KBM-7 (cell line): Measurements from ENCODE around the gene IFI30.
"Not testable (repeated sequence)": the region's sequence is repeated elsewhere in the genome, so short reads cannot be mapped to it uniquely, and the experiment has no call there.

ENCODE experiments used
- DNase-seq: peaks from one replicate; pipeline ENCODE4 v3.0.0-alpha.2; 2015
- in situ Hi-C: fragments of 300-500 bp; cut with MboI; formaldehyde crosslinking; loops from 2 replicates; pipeline ENCODE4 v1.14.3; 2020; ENCODE audit warnings: low sequenced_read_pairs, low pct_unique_long_range_greater_than_20kb, mixed read lengths

Gene IFI30

DNA sequence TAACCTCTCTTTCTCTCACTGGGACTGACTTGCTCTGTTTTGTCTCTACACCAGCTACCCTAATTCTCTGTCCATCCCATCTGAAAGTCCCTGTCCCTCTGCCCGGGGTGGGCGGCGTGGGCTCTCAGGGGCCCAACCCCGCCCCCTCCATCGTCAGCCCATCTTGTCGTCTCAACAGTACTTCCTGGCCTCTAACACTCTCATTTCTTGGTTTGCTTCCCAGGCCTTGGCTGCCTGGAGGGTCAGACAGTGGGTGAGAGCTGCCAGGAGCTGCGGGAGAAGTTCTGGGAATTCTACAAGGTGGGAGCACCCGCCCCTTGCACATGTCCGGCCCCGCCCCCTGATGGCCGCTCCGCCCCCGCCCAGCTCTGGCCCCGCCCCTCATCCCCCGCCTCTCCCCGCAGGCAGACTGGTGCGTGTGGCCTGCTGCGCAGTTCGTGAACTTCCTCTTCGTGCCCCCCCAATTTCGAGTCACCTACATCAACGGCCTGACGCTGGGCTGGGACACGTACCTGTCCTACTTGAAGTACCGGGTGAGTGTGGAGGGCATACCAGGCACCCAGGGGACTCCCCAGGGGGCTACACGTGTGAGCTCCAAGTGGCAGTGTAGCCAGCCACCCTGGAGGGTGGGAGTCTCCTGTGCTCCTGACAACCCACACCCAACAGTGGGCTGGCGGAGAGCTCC is 21.1 kb downstream of the IFI30 start:
- peak; percentile 50 for DNase-seq
- in situ Hi-C loops: no loop called here

GRCh38 chr19:18196511-18196845 is 22.9 kb downstream of the IFI30 start:
- in situ Hi-C loops: no loop called here
- DNase-seq: no peak

GRCh38 chr19:18197306-18197705 is 23.7 kb downstream of the IFI30 start:
- in situ Hi-C loops: no loop called here
- no peak for DNase-seq

DNA sequence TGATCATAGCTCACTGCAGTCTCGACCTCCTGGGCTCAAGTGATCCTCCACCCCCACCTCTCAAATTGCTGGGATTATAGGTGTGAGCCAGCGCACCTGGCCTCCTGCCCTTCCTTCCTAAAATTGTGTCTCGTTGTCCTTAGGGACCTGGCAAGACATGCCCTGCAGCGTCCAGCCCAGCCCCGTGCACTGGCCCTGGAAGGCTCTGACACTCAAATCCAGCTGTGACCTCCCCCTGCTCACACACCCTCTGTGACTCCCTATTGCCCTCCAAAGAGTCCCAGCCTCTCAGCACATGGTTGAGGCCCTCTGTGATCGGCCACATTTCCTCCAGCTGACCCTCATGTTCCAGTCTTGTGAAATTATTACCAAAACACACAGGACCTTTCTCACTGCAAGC is 24.3 kb downstream of the IFI30 start:
- DNase-seq: no peak
- in situ Hi-C loops: no loop called here

DNA sequence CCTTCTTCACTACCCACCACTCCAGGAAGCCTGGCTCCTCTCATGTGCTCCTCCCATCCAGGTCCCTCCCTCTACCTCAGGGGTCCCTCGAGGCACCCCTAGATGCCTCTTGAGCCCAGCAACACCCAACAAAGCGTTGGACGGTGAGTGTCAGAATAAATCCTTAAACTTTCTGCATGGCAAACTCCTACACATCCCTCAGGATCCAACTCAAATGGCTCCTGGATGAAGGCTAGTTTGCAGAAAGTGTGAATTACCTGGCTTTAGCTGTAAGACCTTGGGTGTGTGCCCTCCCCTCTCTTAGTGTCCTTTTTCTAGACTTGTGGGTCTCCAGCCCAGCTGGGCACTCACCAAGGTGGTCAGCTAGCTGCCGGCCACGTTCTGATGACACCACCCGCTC is 24.8 kb downstream of the IFI30 start:
- in situ Hi-C loops: no loop called here

DNA sequence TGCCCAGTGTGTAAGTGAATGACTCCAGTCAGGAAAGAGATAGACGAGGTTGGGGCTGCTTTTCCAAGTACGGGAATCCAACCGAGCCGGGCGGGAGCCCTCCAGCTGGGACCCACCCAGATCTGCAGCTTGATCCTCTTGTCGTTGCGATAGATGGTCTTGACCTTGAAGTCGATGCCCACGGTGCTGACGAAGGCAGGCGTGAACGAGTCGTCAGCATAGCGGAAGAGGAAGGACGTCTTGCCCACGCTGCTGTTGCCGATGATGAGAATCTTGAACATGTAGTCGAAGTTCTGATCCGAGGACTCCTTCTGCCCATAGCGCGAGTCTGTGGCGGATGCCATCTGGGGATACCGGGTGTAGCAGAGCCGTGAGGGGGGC is 28.8 kb downstream of the IFI30 start:
- DNase-seq: no peak
- in situ Hi-C loops: no loop called here

More for the DNA sequence above, 24.8 kb downstream of the IFI30 start:
- DNase-seq: no peak

DNA sequence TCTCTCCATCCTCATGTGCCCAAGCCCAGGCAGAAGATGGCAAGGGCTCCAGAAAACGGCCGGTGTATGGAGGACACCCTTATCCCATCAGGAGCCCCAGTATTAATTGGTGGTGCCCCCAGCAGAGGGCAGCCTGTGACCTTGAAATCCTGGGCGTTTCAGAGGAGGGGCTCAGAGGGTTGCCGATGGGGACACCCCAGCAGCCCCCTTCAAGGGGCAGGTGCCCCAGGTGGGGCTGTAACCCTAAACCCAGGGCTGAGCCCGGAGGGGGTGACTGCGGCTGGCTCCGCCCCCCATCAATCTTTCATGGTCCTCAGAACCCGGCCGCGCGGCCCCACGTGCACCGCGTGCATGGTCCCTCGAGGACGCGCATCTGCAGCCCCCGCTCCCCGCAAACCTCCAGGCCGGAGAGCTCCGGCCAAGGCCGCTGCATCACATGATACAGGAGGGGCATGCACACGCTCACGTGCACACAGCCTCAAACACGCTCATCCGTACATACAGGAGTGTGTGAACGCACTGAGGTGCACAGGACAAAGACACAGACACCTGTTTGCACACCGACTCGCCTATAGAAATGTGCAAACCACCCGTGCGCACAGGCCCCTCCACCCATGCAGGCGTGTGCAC is 29.3 kb downstream of the IFI30 start:
- in situ Hi-C loops: no loop called here
- DNase-seq: peak; percentile 49

GRCh38 chr19:18203408-18203862 is 29.8 kb downstream of the IFI30 start:
- in situ Hi-C loops: no loop called here

GRCh38 chr19:18203863-18204393 is 30.3 kb downstream of the IFI30 start, which contains the start of gene RAB3A:
Gene RAB3A (minus strand): TSS chr19:18204042. CDS start chr19:18202740, 1,302 bp downstream.
- in situ Hi-C loops: no loop called here
- peak; percentile 100 for DNase-seq

More at GRCh38 chr19:18203408-18203862, 29.8 kb downstream of the IFI30 start:
- DNase-seq: no peak

DNA sequence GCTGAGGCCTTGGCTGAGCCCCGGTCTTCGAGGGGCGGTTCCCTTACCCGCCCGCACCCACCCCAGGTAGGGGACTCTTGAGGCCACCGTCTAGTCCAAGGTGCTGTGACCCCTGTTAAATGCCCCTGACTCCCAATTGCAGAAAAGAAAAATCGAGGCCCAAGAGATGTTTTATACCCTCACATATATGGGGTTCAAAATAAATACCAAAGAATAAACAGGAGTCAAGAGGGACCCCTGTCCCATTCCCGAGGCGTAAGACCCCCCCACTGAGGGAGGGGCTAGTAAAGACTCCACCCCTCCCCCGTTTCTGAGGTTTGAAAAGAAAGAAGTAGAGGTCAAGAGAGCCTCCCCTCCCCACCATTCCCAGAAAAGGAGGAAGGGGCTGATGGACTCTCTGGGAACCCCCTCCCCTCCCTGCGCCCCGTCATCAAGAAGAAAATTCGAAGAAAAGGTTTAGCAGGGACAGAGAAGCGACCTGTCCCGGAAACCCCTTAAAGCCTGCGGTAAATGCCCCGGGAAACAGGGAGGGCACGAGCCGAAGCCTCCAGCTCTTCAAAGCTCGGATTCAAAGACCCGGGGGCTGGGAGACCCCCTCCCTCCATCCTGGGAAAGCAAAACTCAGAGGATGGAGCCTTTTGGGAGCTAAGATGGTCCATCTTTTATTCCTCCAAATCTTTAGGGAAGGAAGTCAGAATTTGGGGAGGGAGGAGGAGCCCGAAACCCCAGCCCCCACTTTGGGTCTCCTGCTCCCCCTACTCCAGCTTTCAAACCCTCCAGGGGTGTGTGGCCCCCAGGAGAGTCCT is 31.0 kb downstream of the IFI30 start:
- peak; percentile 63 for DNase-seq
- in situ Hi-C loops: no loop called here

DNA sequence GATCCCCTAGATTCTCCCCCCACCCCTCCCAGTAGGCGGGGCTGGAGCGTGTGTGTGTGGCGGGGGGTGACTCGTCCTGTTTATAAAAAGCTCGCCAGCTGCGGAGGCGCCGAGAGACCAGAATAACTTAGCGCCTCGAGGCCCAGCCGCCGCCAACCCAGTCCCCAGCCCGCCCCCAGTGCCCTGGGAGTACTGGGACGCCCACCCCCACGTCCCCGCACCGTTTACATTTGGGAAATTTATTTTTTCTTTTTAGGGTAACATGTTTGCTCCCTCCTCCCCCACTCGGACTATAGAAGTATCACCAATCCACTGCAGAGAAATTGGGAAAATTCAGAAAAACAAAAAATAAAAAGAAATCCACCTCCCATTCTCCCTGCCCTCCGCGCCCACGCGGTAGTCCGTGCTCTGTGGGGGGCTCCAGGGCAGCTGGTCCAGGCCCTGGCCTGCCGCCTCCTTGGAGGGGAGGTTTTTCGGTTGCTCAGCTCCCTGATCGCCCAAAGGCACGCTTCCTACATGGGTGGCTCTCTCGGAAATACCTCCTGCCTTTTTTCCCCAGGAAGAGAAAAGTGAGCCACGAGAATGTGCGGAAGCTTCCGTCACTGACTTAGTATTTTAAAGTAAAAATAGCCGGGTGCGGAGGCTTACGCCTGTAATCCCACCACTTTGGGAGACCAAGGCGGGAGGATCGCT is 31.7 kb downstream of the IFI30 start:
- in situ Hi-C loops: no loop called here
- no peak for DNase-seq

DNA sequence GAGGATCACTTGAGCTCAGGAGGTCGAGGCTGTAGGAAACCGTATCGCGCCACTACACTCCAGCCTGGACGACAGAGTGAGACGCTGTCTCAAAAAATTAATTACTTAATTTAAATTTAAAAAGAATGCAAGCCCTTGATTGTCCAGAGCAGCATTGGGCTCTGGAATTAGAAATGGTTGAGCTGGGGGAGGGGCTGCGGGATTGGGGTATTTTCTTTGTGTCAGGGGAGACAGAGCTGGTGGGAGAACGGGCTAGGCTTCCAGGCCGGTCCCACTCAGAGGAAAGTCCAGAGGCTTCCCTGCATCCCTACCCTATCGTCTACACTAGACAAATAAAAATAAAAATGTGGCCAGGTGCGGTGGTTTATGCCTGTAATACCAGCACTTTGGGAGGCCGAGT is 32.4 kb downstream of the IFI30 start:
- no peak for DNase-seq
- in situ Hi-C loops: no loop called here

DNA sequence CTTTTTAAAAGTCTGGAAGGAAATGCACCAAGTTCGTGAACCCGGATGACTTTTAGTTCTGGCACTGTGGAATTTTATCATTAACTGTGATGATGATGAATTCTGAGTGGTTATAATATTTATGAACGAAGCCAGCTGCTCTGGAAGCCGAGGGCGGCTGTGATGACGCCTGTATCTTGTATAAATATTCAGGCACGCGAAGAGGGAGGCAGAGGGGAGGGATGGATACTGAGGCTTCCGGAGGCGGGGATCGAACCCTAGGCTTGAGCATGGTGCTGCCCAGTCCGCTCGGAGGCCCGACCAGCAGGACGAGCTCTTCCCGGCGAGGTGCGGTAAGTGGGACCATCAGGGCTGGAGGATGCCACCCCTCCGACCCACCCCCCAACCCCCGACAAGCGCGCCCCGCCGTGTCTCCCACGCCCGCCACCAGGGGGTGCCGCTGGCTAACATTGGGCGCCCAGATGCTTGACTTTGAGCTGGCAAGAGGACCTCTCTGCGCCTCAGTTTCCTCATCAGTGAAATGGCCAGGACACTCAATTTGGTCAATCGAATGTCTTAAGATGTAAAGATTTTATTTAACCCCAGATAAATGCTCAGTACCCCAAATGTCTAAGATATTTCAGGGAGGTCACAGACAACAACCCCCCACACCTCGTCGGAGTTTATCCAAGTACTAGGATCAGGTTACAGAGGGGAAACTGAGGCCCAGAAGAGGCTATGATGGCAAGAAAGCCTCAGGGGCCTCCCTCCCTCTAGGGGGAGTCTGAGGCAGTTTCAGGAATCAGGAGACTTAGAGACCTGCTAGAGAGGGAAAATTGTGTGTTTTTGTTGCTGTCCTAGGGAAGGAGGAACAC is 34.7 kb downstream of the IFI30 start:
- peak; percentile 40 for DNase-seq
- in situ Hi-C loops: no loop called here

DNA sequence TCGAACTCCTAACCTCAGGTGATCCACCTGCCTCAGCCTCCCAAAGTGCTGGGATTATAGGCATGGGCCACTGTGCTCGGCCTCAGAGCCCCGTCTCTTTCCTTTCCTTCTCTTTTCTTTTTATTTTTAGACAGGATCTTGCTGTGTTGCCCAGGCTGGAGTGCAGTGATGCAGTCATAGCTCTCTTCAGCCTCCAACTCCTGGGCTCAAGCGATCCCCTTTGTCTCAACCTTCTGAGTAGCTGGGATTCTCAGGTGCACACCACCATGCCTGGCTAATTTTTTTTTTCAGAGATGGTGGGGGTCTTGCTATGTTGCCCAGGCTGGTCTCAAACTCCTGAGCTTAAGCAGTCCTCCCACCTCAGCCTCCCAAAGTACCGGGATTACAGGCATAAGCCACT is 36.3 kb downstream of the IFI30 start:
- in situ Hi-C loops, DNase-seq: not testable (repeated sequence)

- in situ Hi-C loops: no loop called here
Observed at GRCh38 chr19:18211683-18212082, 38.1 kb downstream of the IFI30 start.

GRCh38 chr19:18214779-18215433 is 41.3 kb downstream of the IFI30 start:
- DNase-seq: no peak
- in situ Hi-C loops: no loop called here

More at GRCh38 chr19:18211683-18212082, 38.1 kb downstream of the IFI30 start:
- no peak for DNase-seq

GRCh38 chr19:18216789-18217188 is 43.2 kb downstream of the IFI30 start:
- in situ Hi-C loops: no loop called here
- DNase-seq: no peak

GRCh38 chr19:18218159-18218558 is 44.5 kb downstream of the IFI30 start:
- in situ Hi-C loops: no loop called here
- no peak for DNase-seq
